Retinal pigment epithelial cell (primary cell): ENCODE measurements around the gene CXXC5.

Experiments
- DNase-seq: peaks from one replicate; pipeline ENCODE4 v3.0.0-alpha.2; 2010; ENCODE audit warnings: low read depth
- H3K4me3 ChIP-seq: 2 replicates; pipeline ENCODE4 v1.5.1; 2011; ENCODE audit warnings: mild to moderate bottlenecking, low read length, control low read depth, moderate library complexity
- CTCF ChIP-seq: conservative IDR thresholded peaks from 2 replicates; pipeline ENCODE4 v1.5.1; 2011; ENCODE audit warnings: low read depth, low read length, control low read depth, inconsistent platforms

The CXXC5 gene

GRCh38 chr5:139690803-139691629, 42.9 kb downstream of the CXXC5 start:
- no peak for TF ChIP-seq CTCF
- no peak overlapping the region for H3K4me3 ChIP-seq
- no peak for DNase-seq

- no peak for DNase-seq
- no peak for TF ChIP-seq CTCF
- H3K4me3 ChIP-seq = no peak overlapping the region
Measured at GRCh38 chr5:139692148-139692547, 44.0 kb downstream of the CXXC5 start.

GRCh38 chr5:139692679-139693308, 44.6 kb downstream of the CXXC5 start:
- TF ChIP-seq CTCF = no peak
- no peak overlapping the region for H3K4me3 ChIP-seq
- no peak for DNase-seq

- H3K4me3 ChIP-seq = no peak overlapping the region
- no peak for DNase-seq
- TF ChIP-seq CTCF = no peak
Measured at GRCh38 chr5:139693676-139694364, 45.7 kb downstream of the CXXC5 start.

GRCh38 chr5:139694556-139695177, 46.5 kb downstream of the CXXC5 start:
- DNase-seq = no peak
- TF ChIP-seq CTCF = no peak
- H3K4me3 ChIP-seq = no peak overlapping the region

GRCh38 chr5:139695178-139695573, 47.0 kb downstream of the CXXC5 start:
- TF ChIP-seq CTCF = no peak
- DNase-seq = no peak
- no peak overlapping the region for H3K4me3 ChIP-seq
